Subcutaneous abdominal adipose tissue (tissue), 5 donors: ENCODE data around the gene CHD2.

Experiments used
- H3K27ac ChIP-seq: one replicate; pipeline ENCODE4 v1.7.0; 2013; ENCODE audit warnings: low read depth, mild to moderate bottlenecking, inconsistent platforms, low read length, moderate library complexity
- H3K27me3 ChIP-seq, 5 donors: one replicate each; pipeline ENCODE4 v1.7.0; 2013; ENCODE audit warnings: low read length in 5 of 5, inconsistent platforms in 1 of 5; ENCODE audit not compliant: control insufficient read depth in 5 of 5, insufficient read depth in 4 of 5
- H3K36me3 ChIP-seq, 5 donors: one replicate each; pipeline ENCODE4 v1.7.0; 2013; ENCODE audit warnings: low read length in 5 of 5; ENCODE audit not compliant: control insufficient read depth in 5 of 5, insufficient read depth in 5 of 5
- H3K4me1 ChIP-seq, 5 donors: one replicate each; pipeline ENCODE4 v1.7.0; 2013; ENCODE audit warnings: low read length in 5 of 5, mild to moderate bottlenecking in 3 of 5, moderate library complexity in 1 of 5; ENCODE audit not compliant: control insufficient read depth in 5 of 5, insufficient read depth in 5 of 5
- H3K4me3 ChIP-seq, 5 donors: one replicate each; pipeline ENCODE4 v1.7.0; 2013; ENCODE audit warnings: low read length in 5 of 5, low read depth in 1 of 5
- H3K9ac ChIP-seq, 5 donors: one replicate each; pipeline ENCODE4 v1.7.0; 2013; ENCODE audit warnings: low read length in 5 of 5, mild to moderate bottlenecking in 4 of 5, moderate library complexity in 3 of 5
- H3K9me3 ChIP-seq, 5 donors: one replicate each; pipeline ENCODE4 v1.7.0; 2013; ENCODE audit warnings: low read length in 5 of 5; ENCODE audit not compliant: control insufficient read depth in 5 of 5
- donor health status: healthy.
- donor health status: healthy.
- donor health status: healthy.
- donor health status: healthy.
- donor health status: healthy.

CHD2 gene

GRCh38 chr15:92992720-92993119, 92.6 kb downstream of the CHD2 start:
- Histone ChIP-seq H3K4me3 (no peak overlapping the region), H3K9ac (no peak overlapping the region), H3K27me3 (no peaks in the 10 kb centered on the region), H3K27ac (no peak overlapping the region), H3K4me1 (no peaks in the 10 kb centered on the region), H3K9me3 (no peaks in the 10 kb centered on the region), H3K36me3 (peaks cover 71 to 80% (median 78%) of the 10 kb centered on the region in 5 donors)

- Histone ChIP-seq H3K27me3 (no peaks in the 10 kb centered on the region), H3K36me3 (peaks cover 63 to 90% (median 82%) of the 10 kb centered on the region in 5 donors), H3K9ac (no peak overlapping the region), H3K4me1 (peaks cover 0 to 6% (median 0%) of the 10 kb centered on the region in 5 donors), H3K9me3 (no peaks in the 10 kb centered on the region), H3K4me3 (no peak overlapping the region), H3K27ac (no peak overlapping the region)
Observed at GRCh38 chr15:92997821-92998220, 97.7 kb downstream of the CHD2 start.

- no peaks in the 10 kb centered on the region for H3K9me3 ChIP-seq
- peaks cover 54 to 96% (median 86%) of the 10 kb centered on the region in 5 donors for H3K36me3 ChIP-seq
- H3K4me3 ChIP-seq = no peak overlapping the region
- H3K9ac ChIP-seq = no peak overlapping the region
- H3K4me1 ChIP-seq = peaks cover 0 to 6% (median 0%) of the 10 kb centered on the region in 5 donors
- H3K27ac ChIP-seq = no peak overlapping the region
- no peaks in the 10 kb centered on the region for H3K27me3 ChIP-seq
Observed at GRCh38 chr15:93001156-93001555, 101.0 kb downstream of the CHD2 start.

- Histone ChIP-seq H3K4me1 (peaks cover 0 to 6% (median 0%) of the 10 kb centered on the region in 5 donors), H3K36me3 (peaks cover 56 to 96% (median 87%) of the 10 kb centered on the region in 5 donors), H3K27me3 (no peaks in the 10 kb centered on the region), H3K9me3 (no peaks in the 10 kb centered on the region), H3K4me3 (no peak overlapping the region), H3K27ac (no peak overlapping the region), H3K9ac (no peak overlapping the region)
Observed at GRCh38 chr15:93001881-93002280, 101.8 kb downstream of the CHD2 start.

GRCh38 chr15:93005133-93005532, 105.0 kb downstream of the CHD2 start:
- Histone ChIP-seq H3K4me1 (peaks cover 0 to 5% (median 0%) of the 10 kb centered on the region in 5 donors), H3K36me3 (peaks cover 64 to 95% (median 82%) of the 10 kb centered on the region in 5 donors)

GRCh38 chr15:93007994-93008393, 107.9 kb downstream of the CHD2 start:
- peaks cover 67 to 96% (median 84%) of the 10 kb centered on the region in 5 donors for H3K36me3 ChIP-seq
- H3K4me1 ChIP-seq = no peaks in the 10 kb centered on the region

More at GRCh38 chr15:93005133-93005532, 105.0 kb downstream of the CHD2 start:
- Histone ChIP-seq H3K27ac (no peak overlapping the region), H3K9me3 (no peaks in the 10 kb centered on the region), H3K9ac (no peak overlapping the region), H3K4me3 (no peak overlapping the region), H3K27me3 (no peaks in the 10 kb centered on the region)

GRCh38 chr15:93012786-93013185, 112.7 kb downstream of the CHD2 start:
- H3K9me3 ChIP-seq = no peaks in the 10 kb centered on the region
- H3K4me3 ChIP-seq = no peak overlapping the region
- no peaks in the 10 kb centered on the region for H3K27me3 ChIP-seq
- H3K4me1 ChIP-seq = peaks cover 0 to 7% (median 4%) of the 10 kb centered on the region in 5 donors
- H3K9ac ChIP-seq = no peak overlapping the region
- peaks cover 58 to 95% (median 84%) of the 10 kb centered on the region in 5 donors for H3K36me3 ChIP-seq
- H3K27ac ChIP-seq = no peak overlapping the region

More at GRCh38 chr15:93007994-93008393, 107.9 kb downstream of the CHD2 start:
- no peaks in the 10 kb centered on the region for H3K27me3 ChIP-seq
- H3K27ac ChIP-seq = no peak overlapping the region
- H3K9me3 ChIP-seq = no peaks in the 10 kb centered on the region
- H3K4me3 ChIP-seq = no peak overlapping the region
- no peak overlapping the region for H3K9ac ChIP-seq

- H3K27me3 ChIP-seq = no peaks in the 10 kb centered on the region
- H3K4me1 ChIP-seq = peaks cover 0 to 14% (median 6%) of the 10 kb centered on the region in 5 donors
- no peaks in the 10 kb centered on the region for H3K9me3 ChIP-seq
- H3K27ac ChIP-seq = peak overlapping the region; percentile 77
- H3K4me3 ChIP-seq = no peak overlapping the region
- H3K9ac ChIP-seq = peak overlapping the region in 2 of 5 donors; percentile 36 to 47
- peaks cover 51 to 95% (median 79%) of the 10 kb centered on the region in 5 donors for H3K36me3 ChIP-seq
Observed at GRCh38 chr15:93017526-93017925, 117.4 kb downstream of the CHD2 start.

GRCh38 chr15:93018574-93018973, 118.5 kb downstream of the CHD2 start:
- Histone ChIP-seq H3K36me3 (peaks cover 53 to 94% (median 76%) of the 10 kb centered on the region in 5 donors), H3K4me3 (no peak overlapping the region), H3K9ac (no peak overlapping the region), H3K27ac (peak overlapping the region; percentile 77), H3K27me3 (no peaks in the 10 kb centered on the region), H3K4me1 (peaks cover 0 to 14% (median 6%) of the 10 kb centered on the region in 5 donors), H3K9me3 (no peaks in the 10 kb centered on the region)

- H3K27ac ChIP-seq = no peak overlapping the region
- peaks cover 0 to 14% (median 6%) of the 10 kb centered on the region in 5 donors for H3K4me1 ChIP-seq
- H3K36me3 ChIP-seq = peaks cover 58 to 93% (median 77%) of the 10 kb centered on the region in 5 donors
Observed at GRCh38 chr15:93019090-93019489, 119.0 kb downstream of the CHD2 start.

More at GRCh38 chr15:93019090-93019489, 119.0 kb downstream of the CHD2 start:
- no peaks in the 10 kb centered on the region for H3K27me3 ChIP-seq
- H3K4me3 ChIP-seq = no peak overlapping the region
- H3K9ac ChIP-seq = no peak overlapping the region
- H3K9me3 ChIP-seq = no peaks in the 10 kb centered on the region
